ENCODE data around the gene SENP3.

Gene SENP3

GRCh38 chr17:7555320-7555948, 6.3 kb upstream of the SENP3 start:
- in situ Hi-C loops (cut with MboI; ENCODE audit: low sequenced_read_pairs, unreplicated experiment) = no loop called here
- peak; percentile 4 for TF ChIP-seq CTCF (IDR thresholded peaks at IDR 0.05; ENCODE audit: borderline replicate concordance, control extremely low read depth, extremely low read depth, insufficient read depth, missing control alignments)
- DNase-seq (ENCODE audit: low spot score) = no peak

DNA sequence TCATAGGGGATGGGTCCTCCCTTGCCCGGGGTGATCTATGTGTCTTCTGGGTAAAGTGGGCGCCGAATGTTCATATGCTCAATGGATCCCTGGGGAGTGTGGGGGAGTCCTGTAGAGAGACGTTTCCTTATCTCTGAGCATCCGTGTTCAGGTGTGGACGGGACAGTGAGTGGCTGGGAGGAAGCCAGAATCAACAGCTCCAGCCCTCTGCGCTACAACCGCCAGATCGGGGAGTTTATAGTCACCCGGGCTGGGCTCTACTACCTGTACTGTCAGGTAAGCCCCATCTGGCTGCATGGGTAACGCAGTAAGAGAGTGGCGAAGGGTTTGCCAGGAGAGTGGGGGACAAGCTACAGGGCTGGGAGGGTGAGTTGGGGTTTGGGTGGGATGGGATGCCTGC, 5.1 kb upstream of the SENP3 start:
- DNase-seq (ENCODE audit: low spot score) = no peak
- in situ Hi-C loops (cut with MboI; ENCODE audit: low sequenced_read_pairs, unreplicated experiment) = no loop called here
- TF ChIP-seq CTCF (IDR thresholded peaks at IDR 0.05; ENCODE audit: borderline replicate concordance, control extremely low read depth, extremely low read depth, insufficient read depth, missing control alignments) = no peak

DNA sequence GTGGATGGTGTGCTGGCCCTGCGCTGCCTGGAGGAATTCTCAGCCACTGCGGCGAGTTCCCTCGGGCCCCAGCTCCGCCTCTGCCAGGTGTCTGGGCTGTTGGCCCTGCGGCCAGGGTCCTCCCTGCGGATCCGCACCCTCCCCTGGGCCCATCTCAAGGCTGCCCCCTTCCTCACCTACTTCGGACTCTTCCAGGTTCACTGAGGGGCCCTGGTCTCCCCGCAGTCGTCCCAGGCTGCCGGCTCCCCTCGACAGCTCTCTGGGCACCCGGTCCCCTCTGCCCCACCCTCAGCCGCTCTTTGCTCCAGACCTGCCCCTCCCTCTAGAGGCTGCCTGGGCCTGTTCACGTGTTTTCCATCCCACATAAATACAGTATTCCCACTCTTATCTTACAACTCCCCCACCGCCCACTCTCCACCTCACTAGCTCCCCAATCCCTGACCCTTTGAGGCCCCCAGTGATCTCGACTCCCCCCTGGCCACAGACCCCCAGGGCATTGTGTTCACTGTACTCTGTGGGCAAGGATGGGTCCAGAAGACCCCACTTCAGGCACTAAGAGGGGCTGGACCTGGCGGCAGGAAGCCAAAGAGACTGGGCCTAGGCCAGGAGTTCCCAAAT, 4.5 kb upstream of the SENP3 start:
- no peak for DNase-seq (ENCODE audit: low spot score)
- in situ Hi-C loops (cut with MboI; ENCODE audit: low sequenced_read_pairs, unreplicated experiment) = no loop called here
- no peak for TF ChIP-seq CTCF (IDR thresholded peaks at IDR 0.05; ENCODE audit: borderline replicate concordance, control extremely low read depth, extremely low read depth, insufficient read depth, missing control alignments)

DNA sequence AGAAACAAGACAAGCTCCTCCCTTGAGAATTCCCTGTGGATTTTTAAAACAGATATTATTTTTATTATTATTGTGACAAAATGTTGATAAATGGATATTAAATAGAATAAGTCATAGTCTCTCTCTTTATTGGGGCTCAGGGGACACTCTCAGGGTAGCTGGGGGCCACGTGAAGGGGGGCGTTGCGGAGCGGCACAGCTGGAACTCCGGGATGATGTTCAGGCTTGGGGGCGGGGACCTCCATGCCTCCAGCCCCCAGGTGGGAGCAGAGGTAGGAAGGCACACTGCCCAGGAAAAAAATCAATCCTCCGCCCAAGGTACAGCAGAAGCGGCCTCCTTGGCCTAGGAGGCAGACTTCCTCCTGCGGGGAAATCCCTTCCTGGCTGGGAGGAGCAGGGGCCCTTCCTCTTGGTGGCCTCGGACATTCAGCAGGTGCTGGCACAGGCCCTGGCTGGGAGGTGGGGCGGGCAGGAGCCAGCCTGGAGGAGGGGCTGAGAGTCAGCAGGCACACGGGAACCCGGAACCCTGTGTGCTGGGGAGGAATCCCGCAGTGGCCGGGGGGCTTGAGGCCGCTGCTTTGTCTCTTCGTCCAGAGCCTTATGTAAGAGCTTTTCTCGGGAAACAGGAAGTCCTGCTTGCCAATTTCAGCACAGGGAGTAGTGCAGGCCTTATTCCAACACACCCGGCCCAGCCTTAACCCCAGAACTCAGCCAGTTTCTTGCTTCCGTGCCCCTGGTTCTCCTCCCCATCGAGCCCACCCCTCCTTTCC, 3.8 kb upstream of the SENP3 start:
- peak; percentile 72 for DNase-seq (ENCODE audit: low spot score)
- in situ Hi-C loops (cut with MboI; ENCODE audit: low sequenced_read_pairs, unreplicated experiment) = no loop called here
- no peak for TF ChIP-seq CTCF (IDR thresholded peaks at IDR 0.05; ENCODE audit: borderline replicate concordance, control extremely low read depth, extremely low read depth, insufficient read depth, missing control alignments)

GRCh38 chr17:7558544-7559319, 3.0 kb upstream of the SENP3 start, which contains the start of gene TNFSF13:
Gene TNFSF13 (plus strand): TSS chr17:7558750. CDS start chr17:7559040, 290 bp downstream.
- no peak for DNase-seq (ENCODE audit: low spot score)
- in situ Hi-C loops (cut with MboI; ENCODE audit: low sequenced_read_pairs, unreplicated experiment) = no loop called here
- TF ChIP-seq CTCF (IDR thresholded peaks at IDR 0.05; ENCODE audit: borderline replicate concordance, control extremely low read depth, extremely low read depth, insufficient read depth, missing control alignments) = no peak

Measured in GM13976 (cell line).